ENCODE results near the gene DMBT1.

DNA sequence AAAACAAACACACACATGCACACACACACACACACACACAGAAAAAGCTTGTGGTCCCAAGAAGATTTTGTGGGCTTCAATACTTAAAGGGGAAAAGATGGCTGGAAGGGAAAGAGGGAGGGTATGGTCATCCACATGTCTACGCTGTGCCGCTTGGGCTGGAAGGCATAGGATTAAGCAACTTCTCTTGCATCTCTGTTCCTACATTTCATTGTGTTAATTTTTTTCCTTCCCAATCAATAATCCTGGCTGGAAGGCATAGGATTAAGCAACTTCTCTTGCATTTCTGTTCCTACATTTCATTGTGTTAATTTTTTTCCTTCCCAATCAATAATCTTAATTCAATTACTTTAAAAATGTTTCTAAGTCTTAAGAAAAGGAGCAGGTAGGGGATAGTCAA lies 108.5 kb downstream of the DMBT1 start:
- TF ChIP-seq, protein P1, sequence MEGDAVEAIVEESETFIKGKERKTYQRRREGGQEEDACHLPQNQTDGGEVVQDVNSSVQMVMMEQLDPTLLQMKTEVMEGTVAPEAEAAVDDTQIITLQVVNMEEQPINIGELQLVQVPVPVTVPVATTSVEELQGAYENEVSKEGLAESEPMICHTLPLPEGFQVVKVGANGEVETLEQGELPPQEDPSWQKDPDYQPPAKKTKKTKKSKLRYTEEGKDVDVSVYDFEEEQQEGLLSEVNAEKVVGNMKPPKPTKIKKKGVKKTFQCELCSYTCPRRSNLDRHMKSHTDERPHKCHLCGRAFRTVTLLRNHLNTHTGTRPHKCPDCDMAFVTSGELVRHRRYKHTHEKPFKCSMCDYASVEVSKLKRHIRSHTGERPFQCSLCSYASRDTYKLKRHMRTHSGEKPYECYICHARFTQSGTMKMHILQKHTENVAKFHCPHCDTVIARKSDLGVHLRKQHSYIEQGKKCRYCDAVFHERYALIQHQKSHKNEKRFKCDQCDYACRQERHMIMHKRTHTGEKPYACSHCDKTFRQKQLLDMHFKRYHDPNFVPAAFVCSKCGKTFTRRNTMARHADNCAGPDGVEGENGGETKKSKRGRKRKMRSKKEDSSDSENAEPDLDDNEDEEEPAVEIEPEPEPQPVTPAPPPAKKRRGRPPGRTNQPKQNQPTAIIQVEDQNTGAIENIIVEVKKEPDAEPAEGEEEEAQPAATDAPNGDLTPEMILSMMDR (IDR thresholded peaks at IDR 0.05; ENCODE audit: low read depth, low read length, missing input control): no peak
- TF ChIP-seq, protein P2, sequence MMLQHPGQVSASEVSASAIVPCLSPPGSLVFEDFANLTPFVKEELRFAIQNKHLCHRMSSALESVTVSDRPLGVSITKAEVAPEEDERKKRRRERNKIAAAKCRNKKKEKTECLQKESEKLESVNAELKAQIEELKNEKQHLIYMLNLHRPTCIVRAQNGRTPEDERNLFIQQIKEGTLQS (IDR thresholded peaks at IDR 0.05): no peak
- TF ChIP-seq GABPA (IDR thresholded peaks at IDR 0.05 in 1 of 2, conservative IDR thresholded peaks at IDR 0.05 in 1 of 2) (no peak), SP1 (IDR thresholded peaks at IDR 0.05) (no peak), YY1 (IDR thresholded peaks at IDR 0.05) (no peak)
- TF ChIP-seq, protein P3, sequence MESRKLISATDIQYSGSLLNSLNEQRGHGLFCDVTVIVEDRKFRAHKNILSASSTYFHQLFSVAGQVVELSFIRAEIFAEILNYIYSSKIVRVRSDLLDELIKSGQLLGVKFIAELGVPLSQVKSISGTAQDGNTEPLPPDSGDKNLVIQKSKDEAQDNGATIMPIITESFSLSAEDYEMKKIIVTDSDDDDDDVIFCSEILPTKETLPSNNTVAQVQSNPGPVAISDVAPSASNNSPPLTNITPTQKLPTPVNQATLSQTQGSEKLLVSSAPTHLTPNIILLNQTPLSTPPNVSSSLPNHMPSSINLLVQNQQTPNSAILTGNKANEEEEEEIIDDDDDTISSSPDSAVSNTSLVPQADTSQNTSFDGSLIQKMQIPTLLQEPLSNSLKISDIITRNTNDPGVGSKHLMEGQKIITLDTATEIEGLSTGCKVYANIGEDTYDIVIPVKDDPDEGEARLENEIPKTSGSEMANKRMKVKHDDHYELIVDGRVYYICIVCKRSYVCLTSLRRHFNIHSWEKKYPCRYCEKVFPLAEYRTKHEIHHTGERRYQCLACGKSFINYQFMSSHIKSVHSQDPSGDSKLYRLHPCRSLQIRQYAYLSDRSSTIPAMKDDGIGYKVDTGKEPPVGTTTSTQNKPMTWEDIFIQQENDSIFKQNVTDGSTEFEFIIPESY (IDR thresholded peaks at IDR 0.05): no peak

Measured in liver (tissue), 3 donors.